Umbilical cord (tissue), 2 donors: ENCODE results near the gene GNAL. TPM values are rescaled to one million over a fixed set of nuclear protein-coding genes. Genes with fewer than 3 reads are reported as not detected.
A peak's percentile ranks its signal among the peaks of the same experiment; 100 is the strongest.

Experiments
- DNase-seq: peaks from one replicate; pipeline ENCODE4 v3.0.0-alpha.2; 2015; ENCODE audit warnings: low spot score
- total RNA-seq: library from RNA; depleted of rRNA; stranded (reverse); fragments of >200 nt; gene quantifications from one replicate; pipeline ENCODE4 v1.2.3, GENCODE V29; 2014; ENCODE audit warnings: low replicate concordance; ENCODE audit not compliant: insufficient read depth

GNAL gene
- total RNA-seq, 1 donor from 2014 or later: 2.9 TPM

DNA sequence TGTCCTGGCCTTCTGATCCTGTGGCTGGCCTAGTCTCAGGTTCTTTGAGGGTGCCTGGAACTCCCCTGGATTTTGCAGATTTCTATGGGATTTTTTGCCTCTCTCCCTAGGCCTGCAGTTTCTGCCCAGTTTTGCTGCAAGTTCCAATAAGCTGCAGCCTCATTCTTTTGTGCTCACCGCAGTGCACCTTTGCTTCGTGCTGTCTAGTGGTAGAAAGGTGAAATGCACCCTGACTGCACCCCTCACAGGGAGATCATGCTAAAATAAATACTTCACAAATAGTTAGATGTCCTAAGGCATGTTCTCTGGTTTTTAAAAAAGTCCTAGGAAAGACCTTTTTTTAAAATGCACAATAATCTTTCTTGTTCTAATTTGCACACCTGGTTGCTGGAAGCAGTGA is 72.5 kb downstream of the GNAL start:
- no peak for DNase-seq

DNA sequence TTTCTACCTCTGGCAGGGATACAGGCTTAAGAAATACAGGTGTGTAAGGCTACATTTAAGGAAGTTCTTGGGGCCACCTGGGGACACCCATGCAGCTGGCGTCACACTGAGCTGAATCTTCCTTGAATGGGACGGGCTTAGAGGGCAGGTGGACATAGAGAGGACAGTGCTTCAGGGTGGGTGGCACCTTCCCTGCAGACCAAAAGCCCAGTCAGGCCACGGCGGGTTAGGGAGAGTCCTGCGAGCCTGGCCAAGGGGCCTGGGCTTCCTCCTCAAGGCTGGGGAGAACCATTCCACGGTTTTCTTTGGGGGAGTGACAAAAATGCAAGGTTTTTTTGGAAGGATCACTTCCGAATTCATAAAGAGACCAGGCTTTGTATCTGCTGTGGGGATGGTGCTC is 73.4 kb downstream of the GNAL start:
- DNase-seq: no peak

DNA sequence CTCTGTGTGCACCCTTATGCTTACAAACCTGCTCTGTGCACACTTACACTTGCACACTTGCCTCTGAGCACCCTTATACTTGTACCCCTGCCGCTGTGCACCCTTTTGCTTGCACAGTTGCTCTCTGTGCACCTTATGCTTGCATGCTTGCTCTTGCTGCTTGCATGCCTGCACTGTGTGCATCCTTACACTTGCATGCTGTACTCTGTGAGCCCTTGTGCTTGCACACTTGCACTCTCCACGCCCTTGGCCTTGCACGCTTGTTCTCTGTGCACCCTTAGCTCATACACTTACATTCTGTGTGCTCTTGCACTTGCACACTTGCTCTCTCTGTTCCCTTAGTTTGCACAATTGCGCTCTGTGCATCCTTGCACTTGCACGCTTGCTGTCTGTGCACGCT is 78.3 kb downstream of the GNAL start:
- DNase-seq: no peak

DNA sequence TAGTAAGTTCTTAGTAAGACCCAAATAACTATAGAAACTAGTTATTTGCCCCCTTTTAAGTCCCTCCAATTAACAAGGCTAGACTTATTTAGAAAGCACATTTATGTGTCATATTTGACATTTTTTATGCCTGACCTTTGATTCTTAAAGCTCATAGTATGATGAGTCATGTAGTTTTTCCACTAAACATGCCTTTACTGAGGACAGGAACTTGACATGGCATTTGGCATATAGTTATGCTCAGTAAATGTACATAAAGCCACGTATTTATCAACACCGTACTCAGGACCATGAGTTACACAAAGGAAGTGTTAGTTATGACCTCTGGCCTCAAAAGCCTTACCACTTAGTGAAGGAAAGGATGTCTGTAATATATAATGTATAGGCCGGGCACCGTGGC is 78.9 kb downstream of the GNAL start:
- DNase-seq: peak; percentile 17

DNA sequence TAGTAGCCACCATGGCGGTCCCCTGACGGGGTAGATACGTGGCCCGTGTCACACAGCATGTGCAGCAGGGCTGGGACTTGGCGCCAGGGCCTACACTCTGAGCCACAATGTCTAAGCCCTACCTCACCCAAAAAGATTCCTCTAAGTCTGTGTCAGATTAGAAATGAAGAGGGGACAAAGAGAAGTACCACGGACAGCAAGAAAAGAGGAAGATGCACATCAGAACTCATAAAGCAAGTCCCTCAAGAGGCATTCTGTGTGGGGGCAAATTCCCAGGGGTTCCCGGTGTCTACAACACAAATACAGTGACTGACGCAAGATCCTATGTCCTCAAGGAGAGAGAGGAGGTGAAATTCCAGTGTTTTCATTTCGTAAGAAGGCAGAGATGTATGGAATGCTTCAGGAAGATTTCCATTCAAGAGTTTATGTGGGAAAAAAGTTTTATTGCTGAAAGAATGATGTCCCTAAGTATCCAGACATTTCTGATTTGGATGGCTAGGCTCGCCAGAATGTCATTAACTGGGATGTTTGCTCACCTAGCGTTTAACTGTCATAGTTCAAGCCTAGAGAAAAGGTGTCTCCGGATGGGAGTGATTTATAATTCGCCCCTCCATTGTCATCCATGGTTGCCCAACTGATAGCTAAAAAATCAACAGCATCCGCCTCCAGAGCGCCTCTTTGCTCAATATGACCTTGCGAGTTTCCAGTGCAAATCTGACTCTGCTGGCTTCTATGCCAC is 86.5 kb downstream of the GNAL start:
- no peak for DNase-seq

DNA sequence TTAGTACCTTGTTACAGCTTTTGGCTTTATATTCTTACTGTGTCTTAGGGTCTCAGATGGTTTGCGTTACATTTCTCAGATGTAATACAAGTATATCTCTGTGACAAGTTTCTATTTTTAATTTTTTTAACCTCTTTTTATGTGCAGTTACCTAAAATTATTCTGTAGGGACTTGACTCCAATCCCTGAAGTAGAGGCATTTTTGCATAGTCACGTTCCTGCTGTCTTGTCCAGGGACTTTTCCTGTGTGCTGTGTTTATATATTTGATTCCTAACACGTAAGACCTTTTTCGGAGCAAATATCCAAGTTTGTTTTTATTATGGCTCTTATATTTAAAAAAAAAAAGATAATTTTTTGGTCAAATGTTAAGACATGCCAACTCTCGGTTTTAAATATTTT is 91.0 kb downstream of the GNAL start:
- DNase-seq: no peak

DNA sequence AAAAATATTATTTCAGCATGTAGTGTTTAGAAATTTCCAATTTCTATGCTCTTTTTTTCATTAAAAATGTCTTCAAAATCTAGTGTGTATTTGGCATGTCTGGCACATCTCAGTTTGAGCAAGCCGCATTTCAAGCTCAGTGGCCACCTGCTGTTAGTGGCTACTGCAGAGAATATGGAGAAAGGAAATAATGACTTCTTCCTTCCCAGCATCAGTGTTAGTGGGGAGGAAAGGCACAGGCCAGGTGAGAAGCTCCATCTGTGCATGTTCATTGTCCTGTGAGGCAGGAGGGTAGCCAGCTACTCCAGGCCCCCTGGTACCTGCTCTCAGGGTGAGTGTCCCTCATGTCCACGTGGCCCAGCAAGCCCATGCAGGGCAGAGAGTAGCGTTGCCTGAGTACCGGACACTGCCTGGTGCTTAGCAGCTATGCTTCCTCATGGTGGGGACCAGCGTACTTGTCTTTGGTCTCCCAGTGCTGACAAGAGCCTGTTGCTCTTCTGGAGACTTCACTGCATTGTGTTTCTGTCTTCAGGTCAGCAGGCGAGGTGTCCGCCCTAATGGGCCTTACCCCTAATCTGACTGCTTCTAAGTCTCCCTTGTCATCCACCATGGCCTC is 94.8 kb downstream of the GNAL start:
- DNase-seq: no peak

DNA sequence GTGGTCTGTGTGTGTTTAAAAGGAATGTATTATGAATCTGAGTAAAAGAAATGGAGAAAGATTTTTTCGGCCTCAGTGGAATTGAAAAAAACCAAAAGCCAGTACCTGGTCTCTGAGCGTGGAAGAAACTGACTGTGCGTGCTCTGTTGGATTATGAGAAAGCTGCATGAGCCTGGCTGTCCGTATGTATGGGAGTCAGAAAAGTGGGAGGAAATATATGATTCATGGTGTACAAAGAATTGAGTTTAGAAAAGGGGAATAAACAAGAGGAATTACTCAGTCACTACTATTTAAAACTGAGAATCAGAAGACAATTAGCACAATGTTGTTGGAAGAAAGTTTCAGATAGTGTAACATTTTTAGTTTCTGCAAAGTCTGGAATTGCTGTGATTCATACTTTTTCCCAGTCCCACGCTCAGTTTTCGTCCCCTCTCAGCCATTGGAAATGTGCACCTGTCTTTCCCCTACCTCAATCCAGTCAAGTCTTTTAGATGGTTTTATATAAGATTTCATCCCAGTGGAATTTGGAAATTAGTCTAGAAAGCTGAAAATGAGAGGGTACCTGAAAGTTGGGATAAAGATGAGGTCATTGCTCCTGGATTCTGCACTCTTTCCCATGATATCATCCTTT is 95.7 kb downstream of the GNAL start:
- no peak for DNase-seq

DNA sequence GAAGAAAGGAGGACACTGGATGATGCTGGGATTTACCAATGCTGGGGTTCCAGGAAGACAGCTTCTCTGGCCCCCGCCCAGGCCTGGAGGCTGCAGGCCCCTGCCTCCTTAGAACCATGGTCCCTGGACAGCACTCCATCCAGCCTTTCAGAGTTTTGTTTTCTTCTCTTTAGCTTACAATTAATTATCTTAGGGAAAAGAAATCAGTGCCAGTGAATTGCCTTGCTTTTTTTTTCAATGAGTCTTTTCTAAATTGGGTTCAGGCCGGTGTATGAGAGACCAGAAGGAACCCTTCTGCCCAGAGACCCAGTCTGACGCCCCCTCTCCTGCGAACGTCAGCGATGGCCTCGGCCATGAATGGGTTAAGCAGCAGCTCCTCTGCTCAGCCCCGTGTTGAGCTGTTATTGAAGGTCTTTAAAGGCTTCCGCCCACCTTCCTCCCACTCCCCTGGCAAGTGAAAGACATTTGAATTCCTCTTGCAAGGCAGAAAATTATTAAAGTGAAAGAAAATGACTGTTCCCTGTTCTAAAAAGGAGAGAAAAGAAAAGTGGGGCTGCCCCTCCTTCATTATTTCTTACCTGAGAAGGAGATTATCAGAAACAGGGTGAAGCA is 96.5 kb downstream of the GNAL start:
- no peak for DNase-seq

DNA sequence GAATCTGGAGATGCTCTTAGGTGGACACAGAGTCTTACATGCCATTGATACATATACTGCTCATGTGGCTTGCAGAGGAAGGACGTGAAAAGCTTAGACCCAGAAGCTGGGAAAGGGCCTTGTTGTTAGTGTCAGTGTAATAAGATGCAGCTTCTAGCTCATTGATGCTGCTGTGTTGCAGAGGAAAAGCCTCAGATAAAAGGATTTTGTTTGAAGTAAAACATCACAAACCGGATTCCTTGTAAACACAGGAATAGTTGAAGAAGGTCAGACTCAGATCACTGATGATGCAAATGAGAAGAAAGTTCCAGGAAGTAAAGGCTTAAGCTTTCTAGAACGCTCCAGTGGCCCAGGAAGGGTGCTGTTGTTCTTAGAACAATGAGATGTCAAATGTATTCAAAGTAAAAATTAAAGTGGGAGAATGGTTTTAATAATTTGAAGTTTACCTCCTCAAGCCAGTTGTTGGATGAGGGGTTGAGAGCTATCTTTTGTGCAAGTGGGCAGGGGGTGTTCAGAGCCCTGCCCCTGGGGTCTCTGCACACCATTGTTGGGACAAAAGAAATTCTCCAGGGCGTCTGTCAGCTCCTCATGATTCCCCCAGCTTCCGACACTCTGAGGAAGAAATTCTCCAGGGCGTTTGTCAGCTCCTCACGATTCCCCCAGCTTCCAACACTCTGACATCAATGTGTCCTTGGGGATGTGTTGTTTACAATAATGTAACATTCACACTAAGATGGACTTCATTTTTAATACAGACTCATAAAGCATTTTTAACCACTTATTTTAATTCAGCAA is 100.8 kb downstream of the GNAL start:
- peak; percentile 57 for DNase-seq

DNA sequence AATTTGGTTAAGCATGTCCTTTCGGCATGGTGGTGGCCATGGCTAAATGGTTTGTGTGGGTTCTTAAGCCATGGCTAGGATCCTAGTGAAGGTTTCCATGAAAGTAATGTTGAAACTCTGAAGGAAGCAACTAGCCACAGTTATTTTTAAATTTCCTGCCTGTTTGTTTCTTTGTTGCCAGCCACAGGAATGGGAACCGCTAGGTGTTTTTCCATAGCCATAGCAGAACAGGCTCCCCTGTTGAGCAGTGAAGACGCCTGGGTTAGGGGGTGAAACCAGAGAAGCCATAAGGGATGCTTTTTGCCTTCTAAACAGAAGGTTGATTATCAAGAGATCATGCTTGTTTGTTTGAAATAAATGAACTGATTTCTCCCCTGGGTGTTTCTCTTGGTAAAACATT is 102.1 kb downstream of the GNAL start:
- no peak for DNase-seq

DNA sequence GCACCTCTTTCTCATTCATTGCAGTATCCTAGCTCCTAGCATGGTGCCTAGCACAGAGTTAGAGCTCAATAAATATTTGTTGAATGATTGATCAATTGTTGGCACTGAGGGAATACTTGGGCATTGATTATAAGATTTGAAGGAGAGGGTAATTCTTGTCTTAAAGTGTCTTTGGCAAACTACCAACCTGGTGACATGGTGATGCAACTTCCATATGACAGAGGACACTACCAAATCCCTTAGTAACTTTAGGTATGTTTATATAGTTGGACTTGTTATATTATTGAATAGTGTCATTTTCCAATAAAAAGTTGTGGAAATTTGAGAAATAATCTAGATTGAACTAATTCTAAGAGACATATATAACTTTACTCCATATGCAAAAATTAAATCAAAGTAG is 103.6 kb downstream of the GNAL start:
- DNase-seq: no peak

DNA sequence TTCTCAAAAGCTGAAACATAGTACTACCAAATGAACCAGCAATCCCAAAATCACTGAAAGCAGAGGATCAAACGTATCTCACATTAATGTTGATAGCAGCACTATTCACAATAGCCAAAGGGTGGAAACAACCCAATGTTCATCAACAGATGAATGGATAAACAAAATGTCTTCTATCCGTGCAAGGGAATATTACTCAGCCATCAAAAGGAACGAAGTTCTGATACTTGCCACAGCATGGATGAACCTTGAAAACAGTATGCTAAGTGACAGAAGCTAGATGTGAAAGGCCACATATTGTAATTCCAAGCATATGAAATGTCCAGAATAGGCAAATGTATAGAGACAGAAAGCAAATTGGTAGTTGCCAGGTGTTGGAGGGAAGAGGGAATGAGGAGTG is 105.1 kb downstream of the GNAL start:
- DNase-seq: no peak

DNA sequence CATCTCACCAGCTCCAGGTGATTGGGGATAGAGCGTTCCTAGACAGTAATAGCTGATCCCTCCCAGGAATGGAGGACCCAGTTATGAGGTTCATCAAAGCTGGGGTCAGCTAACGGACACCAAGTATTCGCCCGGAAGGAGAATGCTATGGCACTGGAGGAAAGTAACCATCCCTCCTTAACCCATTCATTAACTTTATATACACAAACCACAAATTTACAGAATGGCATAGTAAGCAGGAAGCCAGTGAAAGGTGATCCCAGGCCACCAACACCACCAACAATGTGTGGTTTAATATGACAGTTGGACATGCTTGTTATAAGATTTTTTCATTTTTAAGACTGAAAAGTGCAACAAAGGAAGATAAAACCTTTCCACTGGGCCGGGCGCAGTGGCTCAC is 106.9 kb downstream of the GNAL start:
- DNase-seq: no peak

DNA sequence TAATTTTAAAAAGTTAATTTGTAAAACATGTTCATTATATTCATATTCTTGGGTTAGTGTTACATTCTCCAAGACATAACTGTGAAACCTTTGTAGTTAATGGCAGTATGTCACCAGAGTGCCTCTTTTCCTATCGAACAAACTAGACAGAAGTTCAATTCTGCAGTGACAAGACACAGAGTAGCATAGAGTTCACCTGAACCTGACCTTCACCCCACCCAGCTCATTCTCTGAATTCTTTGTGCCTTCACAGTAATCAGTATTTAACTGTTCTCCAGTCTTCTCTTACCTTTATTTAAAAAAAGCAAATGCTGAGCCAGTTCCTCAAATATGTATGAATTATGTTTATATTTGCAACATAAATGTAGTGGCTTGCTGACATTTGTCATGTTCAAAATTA is 109.2 kb downstream of the GNAL start:
- DNase-seq: no peak

DNA sequence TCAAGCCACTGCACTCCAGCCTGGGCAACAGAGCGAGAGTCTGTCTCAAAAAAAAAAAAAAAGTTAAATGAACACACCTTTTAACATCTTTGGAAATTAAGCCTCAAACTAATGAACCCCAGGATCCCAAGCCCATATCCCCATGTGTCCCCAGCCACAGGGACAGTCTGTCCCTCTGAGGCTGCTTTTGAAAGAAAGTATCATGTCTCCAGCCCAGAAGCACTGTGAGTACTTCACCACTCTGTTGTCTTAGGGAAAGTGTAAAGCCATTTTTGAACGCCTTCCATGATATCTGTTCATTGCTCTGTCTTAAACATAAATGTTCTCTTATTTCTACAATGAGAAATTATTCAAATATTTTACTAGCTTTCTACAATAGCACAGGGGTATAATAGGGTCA is 110.0 kb downstream of the GNAL start:
- DNase-seq: no peak

DNA sequence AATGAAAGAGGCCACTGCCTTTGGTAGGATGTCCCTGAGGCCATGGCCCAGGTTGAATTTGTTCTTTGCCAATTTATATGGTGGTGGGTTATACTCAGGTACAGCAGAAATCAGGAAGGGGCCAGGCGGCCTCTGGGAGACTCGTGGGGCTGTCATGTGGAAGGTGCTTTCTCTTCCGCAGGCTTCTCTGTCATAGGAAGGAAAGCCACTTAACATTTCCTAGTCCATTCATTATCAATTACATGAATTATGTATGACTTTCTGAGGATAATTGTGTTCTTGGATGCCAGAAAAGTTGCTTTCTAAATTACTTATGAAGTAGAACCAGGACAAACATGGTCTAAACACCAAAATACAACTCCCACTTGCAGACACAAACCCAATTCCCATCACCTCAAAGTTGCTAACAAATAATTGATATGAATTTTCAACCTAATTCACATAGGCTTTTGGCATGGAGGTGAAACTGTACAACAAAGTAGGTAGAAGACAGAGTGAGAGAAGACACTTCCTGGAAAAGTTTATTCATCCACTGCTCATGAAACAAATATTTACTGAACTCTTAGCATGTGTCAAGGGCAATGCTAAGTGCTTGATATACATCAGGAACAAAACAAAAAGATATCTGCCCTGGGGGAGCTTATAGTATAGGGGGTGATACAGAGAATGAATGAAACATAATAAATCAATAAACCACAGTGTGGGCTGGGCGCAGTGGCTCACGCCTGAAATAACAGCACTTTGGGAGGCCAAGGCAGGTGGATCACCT is 111.7 kb downstream of the GNAL start:
- DNase-seq: no peak

DNA sequence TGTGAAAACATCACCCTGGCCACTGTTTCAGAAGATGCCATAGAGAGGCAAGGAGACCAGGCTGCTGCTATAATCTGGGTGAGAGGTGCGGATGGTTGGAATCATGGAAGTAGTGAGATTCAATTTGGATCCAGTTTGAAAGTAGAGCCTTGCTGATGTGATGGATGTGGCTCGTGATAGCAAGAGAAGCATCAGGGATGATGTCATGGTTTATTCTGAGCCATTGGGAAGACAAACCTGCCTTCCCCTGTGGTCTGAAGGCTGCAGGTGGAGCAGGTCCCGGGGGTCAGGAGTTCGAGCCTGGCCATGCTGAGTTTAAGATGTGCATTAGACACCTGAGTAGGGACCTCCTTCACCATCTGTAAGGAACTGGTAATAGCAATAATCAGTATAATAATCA is 112.5 kb downstream of the GNAL start:
- no peak for DNase-seq

DNA sequence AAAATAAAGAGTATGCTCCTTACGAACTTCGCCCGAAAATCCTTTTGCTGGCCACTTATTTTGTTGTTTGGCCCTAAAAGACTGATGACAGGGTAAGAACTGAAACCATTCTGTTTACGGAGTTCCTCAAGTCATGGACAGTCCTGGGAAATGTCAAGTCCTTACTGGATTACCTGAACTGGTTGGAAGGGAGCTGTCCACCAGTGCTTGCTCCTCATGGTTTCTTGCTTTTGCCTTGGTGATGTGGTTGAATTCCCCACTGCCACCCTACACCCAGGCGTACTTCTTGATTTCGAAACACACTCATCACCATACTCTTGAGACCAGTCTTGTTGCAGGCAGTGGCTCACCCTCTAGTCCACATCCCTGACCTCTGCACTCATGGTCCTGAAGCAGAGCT is 113.1 kb downstream of the GNAL start:
- no peak for DNase-seq

DNA sequence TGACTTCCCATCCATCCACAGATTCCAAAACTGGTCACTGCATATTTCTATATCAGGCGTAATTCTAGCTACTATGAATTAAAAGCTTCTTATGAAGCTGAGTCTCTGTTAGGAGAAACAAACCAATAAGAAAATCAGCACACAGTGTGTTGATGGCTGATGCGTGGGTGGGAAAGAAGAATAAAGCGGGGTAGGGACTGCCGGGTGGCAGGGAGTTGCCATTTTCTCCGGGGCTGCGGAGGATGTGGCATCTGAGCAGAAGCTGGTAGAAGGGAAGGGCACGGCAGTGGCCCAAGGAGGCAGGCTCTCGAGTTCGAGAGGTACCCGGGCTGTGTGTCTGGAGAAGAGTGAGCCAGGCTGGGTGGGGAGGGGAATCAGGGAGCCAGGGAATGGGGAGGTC is 113.5 kb downstream of the GNAL start:
- no peak for DNase-seq

DNA sequence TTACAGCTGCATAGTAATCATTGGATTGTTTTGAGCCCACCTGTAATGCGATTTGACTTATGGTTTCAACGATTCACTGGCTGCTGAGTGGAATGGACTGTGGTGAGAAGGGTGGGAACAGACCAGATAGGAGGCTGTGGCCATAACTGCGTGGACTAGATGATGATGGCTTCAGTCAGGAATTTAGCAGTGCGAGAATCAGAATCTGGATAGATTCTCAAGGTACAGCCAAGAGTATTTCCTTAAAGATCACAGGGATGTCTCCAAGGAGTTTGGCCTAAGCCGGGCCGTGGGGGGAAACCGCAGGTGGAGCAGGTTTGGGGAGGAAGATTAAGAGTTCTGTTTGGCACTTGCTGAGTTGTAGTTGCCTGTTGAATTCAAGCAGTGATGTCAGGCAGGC is 118.2 kb downstream of the GNAL start:
- DNase-seq: no peak
